Keratinocyte (primary cell): Measurements from ENCODE around the gene SOCS1. TPM values are rescaled to one million over a fixed set of nuclear protein-coding genes. Genes with fewer than 3 reads are reported as not detected.

Experiments
- DNase-seq: peaks from one replicate; pipeline ENCODE4 v3.0.0-alpha.2; 2011; ENCODE audit warnings: low read depth, missing footprints, low spot score
- FAIRE-seq: peaks from 2 replicates; lab custom pipeline; 2011; peaks lifted over from hg19 to GRCh38; lab: Jason Lieb, UNC
- H2AFZ ChIP-seq: 2 replicates; pipeline ENCODE4 v1.6.0; 2012; ENCODE audit warnings: low read length, control low read depth, inconsistent platforms; ENCODE audit not compliant: control insufficient read depth
- H3K27ac ChIP-seq: 2 replicates; pipeline ENCODE4 v1.5.1; 2011; ENCODE audit warnings: low read length; ENCODE audit not compliant: control insufficient read depth, insufficient read depth
- H3K27me3 ChIP-seq: 3 replicates; pipeline ENCODE4 v1.6.0; 2011; ENCODE audit warnings: low read length; ENCODE audit not compliant: control insufficient read depth, insufficient read depth; ENCODE audit errors: extremely low read depth
- H3K36me3 ChIP-seq, 2 experiments: 2 replicates in 1 of 2; 3 replicates in 1 of 2; pipeline ENCODE4 v1.5.1; 2011; ENCODE audit warnings: low read length in 2 of 2, mild to moderate bottlenecking in 1 of 2; ENCODE audit not compliant: control insufficient read depth in 2 of 2, insufficient read depth in 2 of 2; ENCODE audit errors: extremely low read depth in 1 of 2
- H3K4me1 ChIP-seq: 3 replicates; pipeline ENCODE4 v1.5.1; 2011; ENCODE audit warnings: low read length; ENCODE audit not compliant: control insufficient read depth, insufficient read depth; ENCODE audit errors: extremely low read depth
- H3K4me2 ChIP-seq: 3 replicates; pipeline ENCODE4 v1.6.0; 2011; ENCODE audit warnings: low read depth, low read length; ENCODE audit not compliant: control insufficient read depth, insufficient read depth; ENCODE audit errors: extremely low read depth
- H3K4me3 ChIP-seq, 3 experiments: fragments of 200-600 bp in 1 of 3; sonication (generic) in 1 of 3; 2 replicates in 2 of 3; 3 replicates in 1 of 3; pipeline ENCODE4 v1.5.1; 2011 to 2016; ENCODE audit warnings: low read length in 3 of 3, mild to moderate bottlenecking in 3 of 3, control low read depth in 2 of 3, inconsistent platforms in 1 of 3, low read depth in 1 of 3, mixed read lengths in 1 of 3, mixed run types in 1 of 3, moderate library complexity in 1 of 3; ENCODE audit not compliant: control insufficient read depth in 2 of 3, insufficient read depth in 2 of 3; ENCODE audit errors: extremely low read depth in 1 of 3
- H3K79me2 ChIP-seq: 2 replicates; pipeline ENCODE4 v1.6.0; 2012; ENCODE audit warnings: low read length; ENCODE audit not compliant: control insufficient read depth, insufficient read depth
- H3K9ac ChIP-seq: 3 replicates; pipeline ENCODE4 v1.6.0; 2011; ENCODE audit warnings: low read length; ENCODE audit not compliant: control insufficient read depth, insufficient read depth; ENCODE audit errors: extremely low read depth
- H3K9me1 ChIP-seq: 3 replicates; pipeline ENCODE4 v1.6.0; 2011; ENCODE audit warnings: low read length; ENCODE audit not compliant: control insufficient read depth, insufficient read depth; ENCODE audit errors: extremely low read depth
- H3K9me3 ChIP-seq: 2 replicates; pipeline ENCODE4 v1.5.1; 2012; ENCODE audit warnings: low read depth, low read length; ENCODE audit not compliant: control insufficient read depth
- H4K20me1 ChIP-seq: 3 replicates; pipeline ENCODE4 v1.6.0; 2011; ENCODE audit warnings: low read length; ENCODE audit not compliant: control insufficient read depth, insufficient read depth; ENCODE audit errors: extremely low read depth
- EZH2 ChIP-seq: IDR thresholded peaks from one replicate; pipeline ENCODE4 v1.6.1; 2012; ENCODE audit warnings: inconsistent platforms, mild to moderate bottlenecking, low read length, moderate library complexity
- dilution Hi-C: fragments of 300-500 bp; cut with MboI; formaldehyde crosslinking; loops from one replicate; pipeline ENCODE4 v1.7.0; 2020; ENCODE audit warnings: low sequenced_read_pairs; ENCODE audit not compliant: extremely low pct_ligation_motif_present
- polyA plus RNA-seq, 5 experiments: library from polyadenylated mRNA; depleted of rRNA in 3 of 5; stranded (reverse) in 3 of 5; stranded (forward) in 1 of 5; unstranded in 1 of 5; fragments of >200 nt; gene quantifications; 1 replicate in 1 of 5; 2 replicates in 3 of 5; 3 replicates in 1 of 5; pipeline versions ENCODE4 v1.2.1 to v1.2.3, GENCODE V29; 2011 to 2012; ENCODE audit warnings: missing spikeins in 2 of 5, low read depth in 1 of 5, low replicate concordance in 1 of 5
- TF ChIP-seq, protein P1 (sequence below), 3 experiments: IDR thresholded peaks in 1 of 3; conservative IDR thresholded peaks in 1 of 3; optimal IDR thresholded peaks in 1 of 3; 2 replicates in 2 of 3; 3 replicates in 1 of 3; pipeline versions ENCODE3 to v1.5.1; 2011; ENCODE audit warnings: low read length in 3 of 3, mild to moderate bottlenecking in 3 of 3, moderate library complexity in 2 of 3, control low read depth in 1 of 3, inconsistent platforms in 1 of 3; ENCODE audit not compliant: insufficient read depth in 2 of 3; ENCODE audit errors: extremely low read depth in 1 of 3

The SOCS1 gene
- polyA plus RNA-seq, 1 donor (not counting 4 experiments of a cell fraction or from before 2014, with no cell fraction given): 0.98 TPM

DNA sequence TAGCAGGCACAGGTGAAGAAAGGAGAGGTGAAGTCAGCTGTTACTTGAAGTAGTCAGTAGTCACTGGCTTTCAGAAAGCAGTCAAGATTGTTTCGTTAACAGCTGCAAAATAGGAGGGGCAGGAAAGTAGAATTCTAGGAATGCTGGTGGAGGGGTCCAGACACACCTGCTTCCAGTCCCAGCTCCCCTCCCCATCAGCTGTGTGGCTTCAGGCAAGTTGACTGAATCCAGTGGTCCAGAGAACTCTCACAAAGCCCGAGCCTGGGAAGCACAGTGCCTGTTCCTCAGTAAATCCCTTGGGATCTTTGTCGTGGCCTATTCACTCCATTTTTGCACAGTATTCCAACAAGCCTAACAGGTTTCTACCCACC is 4.6 kb upstream of the SOCS1 start:
- no peaks in the 10 kb centered on the region for H3K9me1 ChIP-seq
- FAIRE-seq (no peak), DNase-seq (no peak)
- dilution Hi-C loops: no loop called here
- H3K4me3 ChIP-seq: no peak overlapping the region
- no peaks in the 10 kb centered on the region for H3K36me3 ChIP-seq
- peaks cover 6% of the 10 kb centered on the region for H3K4me1 ChIP-seq
- H3K4me2 ChIP-seq: no peak overlapping the region
- no peaks in the 10 kb centered on the region for H3K79me2 ChIP-seq
- no peaks in the 10 kb centered on the region for H4K20me1 ChIP-seq
- no peak overlapping the region for H2AFZ ChIP-seq
- no peak overlapping the region for H3K9ac ChIP-seq
- peaks cover 5% of the 10 kb centered on the region for H3K27me3 ChIP-seq
- TF ChIP-seq, protein P1, sequence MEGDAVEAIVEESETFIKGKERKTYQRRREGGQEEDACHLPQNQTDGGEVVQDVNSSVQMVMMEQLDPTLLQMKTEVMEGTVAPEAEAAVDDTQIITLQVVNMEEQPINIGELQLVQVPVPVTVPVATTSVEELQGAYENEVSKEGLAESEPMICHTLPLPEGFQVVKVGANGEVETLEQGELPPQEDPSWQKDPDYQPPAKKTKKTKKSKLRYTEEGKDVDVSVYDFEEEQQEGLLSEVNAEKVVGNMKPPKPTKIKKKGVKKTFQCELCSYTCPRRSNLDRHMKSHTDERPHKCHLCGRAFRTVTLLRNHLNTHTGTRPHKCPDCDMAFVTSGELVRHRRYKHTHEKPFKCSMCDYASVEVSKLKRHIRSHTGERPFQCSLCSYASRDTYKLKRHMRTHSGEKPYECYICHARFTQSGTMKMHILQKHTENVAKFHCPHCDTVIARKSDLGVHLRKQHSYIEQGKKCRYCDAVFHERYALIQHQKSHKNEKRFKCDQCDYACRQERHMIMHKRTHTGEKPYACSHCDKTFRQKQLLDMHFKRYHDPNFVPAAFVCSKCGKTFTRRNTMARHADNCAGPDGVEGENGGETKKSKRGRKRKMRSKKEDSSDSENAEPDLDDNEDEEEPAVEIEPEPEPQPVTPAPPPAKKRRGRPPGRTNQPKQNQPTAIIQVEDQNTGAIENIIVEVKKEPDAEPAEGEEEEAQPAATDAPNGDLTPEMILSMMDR (optimal IDR thresholded peaks at IDR 0.05 in 1 of 3, IDR thresholded peaks at IDR 0.05 in 1 of 3, conservative IDR thresholded peaks at IDR 0.05 in 1 of 3; ENCODE audit: extremely low read depth in 1 of 3, insufficient read depth in 2 of 3, low read length in 3 of 3): no peak
- no peak for TF ChIP-seq EZH2
- no peaks in the 10 kb centered on the region for H3K9me3 ChIP-seq
- H3K27ac ChIP-seq: no peak overlapping the region

DNA sequence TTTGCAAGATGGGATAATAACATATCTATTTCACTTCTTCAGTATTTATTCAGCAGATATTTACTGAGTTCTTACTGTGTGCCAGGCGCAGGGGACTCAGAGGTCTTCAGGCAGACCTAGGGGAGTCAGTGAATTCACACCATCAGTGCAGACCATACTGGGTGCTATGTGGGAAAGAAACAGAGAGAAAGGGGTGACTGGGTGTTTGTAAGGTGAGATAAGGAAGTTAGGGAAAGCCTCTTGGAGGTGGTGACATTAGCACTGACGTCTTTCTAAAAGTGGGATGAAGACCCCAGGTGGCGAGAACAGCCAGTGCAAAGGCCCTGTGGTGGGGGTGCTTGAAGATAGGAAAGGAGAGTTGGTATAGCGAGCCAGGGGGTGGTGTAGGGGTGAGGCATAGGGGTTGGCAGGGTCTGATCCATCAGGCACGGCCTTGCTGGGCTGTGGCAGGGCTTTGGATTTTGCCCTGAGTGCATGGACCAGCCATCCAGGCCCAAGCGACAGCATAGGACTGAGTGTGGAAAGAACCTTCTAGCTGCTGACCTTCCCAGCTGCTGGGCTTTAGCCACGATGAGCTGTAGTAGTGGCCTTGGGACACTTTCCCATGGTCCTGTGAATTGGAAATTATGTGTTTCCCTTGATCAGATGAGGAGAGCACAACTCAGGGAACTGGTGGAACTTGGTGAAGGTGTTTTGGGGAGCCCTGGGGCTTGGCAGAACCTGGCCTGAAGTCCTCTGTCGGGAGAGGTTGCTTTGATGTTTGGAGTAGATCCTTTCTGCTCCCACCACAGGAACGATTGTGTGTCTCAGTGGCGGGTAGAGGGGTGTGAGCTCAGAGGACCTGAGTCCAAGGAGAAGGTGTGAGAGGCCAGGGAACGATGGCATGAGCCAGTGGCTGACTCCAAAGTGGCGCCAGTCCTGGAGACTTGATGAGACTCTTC is 3.9 kb upstream of the SOCS1 start:
- no peaks in the 10 kb centered on the region for H3K9me1 ChIP-seq
- peaks cover 5% of the 10 kb centered on the region for H3K27me3 ChIP-seq
- H2AFZ ChIP-seq: no peak overlapping the region
- H4K20me1 ChIP-seq: no peaks in the 10 kb centered on the region
- peaks cover 6% of the 10 kb centered on the region for H3K79me2 ChIP-seq
- H3K4me1 ChIP-seq: peaks cover 6% of the 10 kb centered on the region
- H3K9ac ChIP-seq: no peak overlapping the region
- dilution Hi-C loops: no loop called here
- DNase-seq (no peak), FAIRE-seq (no peak)
- TF ChIP-seq, protein P1 (optimal IDR thresholded peaks at IDR 0.05 in 1 of 3, IDR thresholded peaks at IDR 0.05 in 1 of 3, conservative IDR thresholded peaks at IDR 0.05 in 1 of 3; ENCODE audit: extremely low read depth in 1 of 3, insufficient read depth in 2 of 3, low read length in 3 of 3): no peak
- no peak for TF ChIP-seq EZH2
- no peaks in the 10 kb centered on the region for H3K36me3 ChIP-seq
- H3K27ac ChIP-seq: no peak overlapping the region
- no peak overlapping the region for H3K4me2 ChIP-seq
- H3K9me3 ChIP-seq: no peaks in the 10 kb centered on the region
- H3K4me3 ChIP-seq: no peak overlapping the region
